Right lobe of liver (tissue), 6 donors: ENCODE data around the gene DDX31. TPM values are rescaled to one million over a fixed set of nuclear protein-coding genes. Genes with fewer than 3 reads are reported as not detected.

ENCODE experiments used
- ATAC-seq, 4 donors: fragments of 200-7000 bp; cut with Tn5 transposase; one replicate each; pipeline ENCODE4 v1.9.1; 2020; ENCODE audit warnings: mild to moderate bottlenecking in 4 of 4, moderate library complexity in 4 of 4
- DNase-seq, 3 donors: peaks; one replicate each; pipeline ENCODE4 v3.0.0-alpha.2; 2020
- H3K27ac ChIP-seq, 3 donors: fragments of 200-600 bp; one replicate each; pipeline ENCODE4 v1.8.0; 2022
- H3K27me3 ChIP-seq, 2 donors: fragments of 200-600 bp; one replicate each; pipeline ENCODE4 v1.8.0; 2022
- H3K36me3 ChIP-seq, 4 donors: fragments of 200-600 bp; sonication (generic) in 1 of 4; one replicate each; pipeline versions ENCODE4 v1.5.1 to v1.8.0; 2017 to 2022; ENCODE audit warnings: control low read depth in 1 of 4
- H3K4me1 ChIP-seq, 4 donors: fragments of 200-600 bp; sonication (generic) in 1 of 4; one replicate each; pipeline versions ENCODE4 v1.5.1 to v1.8.0; 2017 to 2022; ENCODE audit warnings: control low read depth in 1 of 4
- H3K4me3 ChIP-seq, 3 donors: fragments of 200-600 bp; one replicate each; pipeline ENCODE4 v1.8.0; 2022
- H3K9me3 ChIP-seq, 4 donors: fragments of 200-600 bp; sonication (generic) in 1 of 4; one replicate each; pipeline versions ENCODE4 v1.5.1 to v1.8.0; 2017 to 2022; ENCODE audit warnings: control low read depth in 1 of 4
- CTCF ChIP-seq, 4 donors: fragments of 200-600 bp in 3 of 4; fragments of 450-650 bp in 1 of 4; IDR thresholded peaks; one replicate each; pipeline versions ENCODE4 v1.5.1 to v1.8.0; 2016 to 2022; ENCODE audit warnings: antibody characterized with exemption in 4 of 4, mild to moderate bottlenecking in 2 of 4
- POLR2A ChIP-seq: fragments of 450-650 bp; IDR thresholded peaks from one replicate; pipeline ENCODE4 v1.6.1; 2017; ENCODE audit warnings: antibody characterized with exemption, mild to moderate bottlenecking
- WGBS: methylation state at CpG from one replicate; pipeline ENCODE4 v1.1.6; 2018; ENCODE audit warnings: low coverage, low lambda C conversion rate; ENCODE audit not compliant: insufficient coverage; ENCODE audit errors: missing lambda C conversion rate; 5-methylcytosine and 5-hydroxymethylcytosine counted together
- intact Hi-C, 2 donors: fragments of 100-400 bp; cut with DNase I; formaldehyde crosslinking; loops; one replicate each; pipeline versions ENCODE4 v1.11.2 to v1.14.1; 2022
- total RNA-seq, 6 experiments: library from RNA; depleted of rRNA in 2 of 6; stranded (reverse); fragments of >200 nt in 2 of 6; fragmentation: NEBNext Ultra II Directional in 3 of 6; extraction: Animal tissue kit (Norgen Biotek cat#: 25700) in 3 of 6; gene quantifications; one replicate each; pipeline versions ENCODE4 v1.1.0 to v1.2.4, GENCODE V29; 2016 to 2023
- donor health status: DM: no; HTN: yes; CAD: no.
- donor health status: DM: no; HTN: no; CAD: no.
- donor health status: DM: no; HTN: no; CAD: no.
- donor health status: DM: no; HTN: yes; CAD: no.
- donor health status: DM: no; HTN: yes; CAD: no.

The DDX31 gene
- total RNA-seq, 6 experiments from 2014 or later: 7.1 to 8.7 (median 8.0) TPM

- intact Hi-C loops: loop anchor here (5.0 kb wide), 1 partner anchor 72 kb away; no protein-coding TSS in a partner anchor
- Histone ChIP-seq H3K4me3 (no peak overlapping the region), H3K4me1 (peaks cover 0 to 5% (median 0%) of the 10 kb centered on the region in 4 donors), H3K27me3 (peaks cover 11 to 54% of the 10 kb centered on the region in 2 donors), H3K9me3 (no peaks in the 10 kb centered on the region), H3K27ac (no peak overlapping the region), H3K36me3 (no peaks in the 10 kb centered on the region)
- 3% methylated on average over 12 of the region's 15 CpGs for WGBS
- TF ChIP-seq CTCF (IDR thresholded peaks at IDR 0.05) (no peak), POLR2A (no peak)
- no peak for ATAC-seq
- no peak for DNase-seq
Measured at GRCh38 chr9:132579427-132579798, 90.4 kb downstream of the DDX31 start.

GRCh38 chr9:132578367-132578932 is 91.3 kb downstream of the DDX31 start:
- Histone ChIP-seq H3K27me3 (peaks cover 10 to 47% of the 10 kb centered on the region in 2 donors), H3K27ac (no peak overlapping the region), H3K36me3 (no peaks in the 10 kb centered on the region), H3K9me3 (no peaks in the 10 kb centered on the region), H3K4me1 (peaks cover 0 to 5% (median 0%) of the 10 kb centered on the region in 4 donors), H3K4me3 (no peak overlapping the region)
- TF ChIP-seq CTCF (IDR thresholded peaks at IDR 0.05): no peak
- TF ChIP-seq POLR2A: no peak
- 42% methylated on average over 6 of the region's 7 CpGs for WGBS
- intact Hi-C loops: loop anchor here (5.0 kb wide), 1 partner anchor 71 kb away; no protein-coding TSS in a partner anchor
- ATAC-seq (no peak), DNase-seq (peak in 1 of 3 donors; percentile 37)

- no peak overlapping the region for H3K27ac ChIP-seq
- H3K4me1 ChIP-seq: peaks cover 0 to 5% (median 0%) of the 10 kb centered on the region in 4 donors
- H3K4me3 ChIP-seq: no peak overlapping the region
- H3K27me3 ChIP-seq: peaks cover 0 to 36% of the 10 kb centered on the region in 2 donors
- no peaks in the 10 kb centered on the region for H3K9me3 ChIP-seq
- TF ChIP-seq CTCF (IDR thresholded peaks at IDR 0.05) (no peak), POLR2A (no peak)
- intact Hi-C loops: loop anchor here (5.0 kb wide), 1 partner anchor 70 kb away; no protein-coding TSS in a partner anchor
- DNase-seq (no peak), ATAC-seq (no peak)
- no peaks in the 10 kb centered on the region for H3K36me3 ChIP-seq
Measured at GRCh38 chr9:132577119-132577518, 92.7 kb downstream of the DDX31 start.

- no peak for ATAC-seq
- intact Hi-C loops: loop anchor here (5.0 kb wide), 1 partner anchor 69 kb away; no protein-coding TSS in a partner anchor
- no peaks in the 10 kb centered on the region for H3K9me3 ChIP-seq
- H3K4me3 ChIP-seq: no peak overlapping the region
- H3K36me3 ChIP-seq: no peaks in the 10 kb centered on the region
- DNase-seq: peak in 1 of 3 donors; percentile 6
- no peaks in the 10 kb centered on the region for H3K4me1 ChIP-seq
- H3K27me3 ChIP-seq: peaks cover 0 to 26% of the 10 kb centered on the region in 2 donors
- H3K27ac ChIP-seq: no peak overlapping the region
- WGBS: 70% methylated on average over 4 of the region's 5 CpGs
- no peak for TF ChIP-seq CTCF (IDR thresholded peaks at IDR 0.05)
- no peak for TF ChIP-seq POLR2A
Measured at GRCh38 chr9:132575811-132576210, 94.0 kb downstream of the DDX31 start.
